ENCODE data around the gene MRPS35.

The MRPS35 gene

GRCh38 chr12:27673101-27673718, 37.4 kb upstream of the MRPS35 start:
- in situ Hi-C loops (cut with HindIII; ENCODE audit: low sequenced_read_pairs): no loop called here
- DNase-seq (ENCODE audit: low read depth, low spot score): no peak
- H3K4me3 ChIP-seq (ENCODE audit: low read depth, low read length): no peak overlapping the region
- no peak for TF ChIP-seq CTCF (IDR thresholded peaks at IDR 0.05; ENCODE audit: low read depth, low read length)

GRCh38 chr12:27674989-27675388, 35.6 kb upstream of the MRPS35 start:
- TF ChIP-seq CTCF (IDR thresholded peaks at IDR 0.05; ENCODE audit: low read depth, low read length): no peak
- no peak overlapping the region for H3K4me3 ChIP-seq (ENCODE audit: low read depth, low read length)
- in situ Hi-C loops (cut with HindIII; ENCODE audit: low sequenced_read_pairs): no loop called here
- no peak for DNase-seq (ENCODE audit: low read depth, low spot score)

- TF ChIP-seq CTCF (IDR thresholded peaks at IDR 0.05; ENCODE audit: low read depth, low read length): no peak
- H3K4me3 ChIP-seq (ENCODE audit: low read depth, low read length): no peak overlapping the region
- DNase-seq (ENCODE audit: low read depth, low spot score): no peak
- in situ Hi-C loops (cut with HindIII; ENCODE audit: low sequenced_read_pairs): no loop called here
Measured at GRCh38 chr12:27680619-27681018, 30.0 kb upstream of the MRPS35 start.

- DNase-seq (ENCODE audit: low read depth, low spot score): peak; percentile 22
- in situ Hi-C loops (cut with HindIII; ENCODE audit: low sequenced_read_pairs): no loop called here
- H3K4me3 ChIP-seq (ENCODE audit: low read depth, low read length): no peak overlapping the region
- TF ChIP-seq CTCF (IDR thresholded peaks at IDR 0.05; ENCODE audit: low read depth, low read length): no peak
Measured at GRCh38 chr12:27682534-27682933, 28.1 kb upstream of the MRPS35 start.

- H3K4me3 ChIP-seq (ENCODE audit: low read depth, low read length): no peak overlapping the region
- in situ Hi-C loops (cut with HindIII; ENCODE audit: low sequenced_read_pairs): no loop called here
- TF ChIP-seq CTCF (IDR thresholded peaks at IDR 0.05; ENCODE audit: low read depth, low read length): no peak
- DNase-seq (ENCODE audit: low read depth, low spot score): no peak
Measured at GRCh38 chr12:27685274-27685673, 25.4 kb upstream of the MRPS35 start.

GRCh38 chr12:27686147-27686546, 24.5 kb upstream of the MRPS35 start:
- in situ Hi-C loops (cut with HindIII; ENCODE audit: low sequenced_read_pairs): no loop called here
- DNase-seq (ENCODE audit: low read depth, low spot score): no peak
- H3K4me3 ChIP-seq (ENCODE audit: low read depth, low read length): no peak overlapping the region
- no peak for TF ChIP-seq CTCF (IDR thresholded peaks at IDR 0.05; ENCODE audit: low read depth, low read length)

- TF ChIP-seq CTCF (IDR thresholded peaks at IDR 0.05; ENCODE audit: low read depth, low read length): no peak
- in situ Hi-C loops (cut with HindIII; ENCODE audit: low sequenced_read_pairs): no loop called here
- H3K4me3 ChIP-seq (ENCODE audit: low read depth, low read length): no peak overlapping the region
- DNase-seq (ENCODE audit: low read depth, low spot score): no peak
Measured at GRCh38 chr12:27688671-27689070, 22.0 kb upstream of the MRPS35 start.
